ENCODE measurements around the gene IL1RL1.
"Not testable (repeated sequence)": the region's sequence is repeated elsewhere in the genome, so short reads cannot be mapped to it uniquely, and the experiment has no call there.

Gene IL1RL1

DNA sequence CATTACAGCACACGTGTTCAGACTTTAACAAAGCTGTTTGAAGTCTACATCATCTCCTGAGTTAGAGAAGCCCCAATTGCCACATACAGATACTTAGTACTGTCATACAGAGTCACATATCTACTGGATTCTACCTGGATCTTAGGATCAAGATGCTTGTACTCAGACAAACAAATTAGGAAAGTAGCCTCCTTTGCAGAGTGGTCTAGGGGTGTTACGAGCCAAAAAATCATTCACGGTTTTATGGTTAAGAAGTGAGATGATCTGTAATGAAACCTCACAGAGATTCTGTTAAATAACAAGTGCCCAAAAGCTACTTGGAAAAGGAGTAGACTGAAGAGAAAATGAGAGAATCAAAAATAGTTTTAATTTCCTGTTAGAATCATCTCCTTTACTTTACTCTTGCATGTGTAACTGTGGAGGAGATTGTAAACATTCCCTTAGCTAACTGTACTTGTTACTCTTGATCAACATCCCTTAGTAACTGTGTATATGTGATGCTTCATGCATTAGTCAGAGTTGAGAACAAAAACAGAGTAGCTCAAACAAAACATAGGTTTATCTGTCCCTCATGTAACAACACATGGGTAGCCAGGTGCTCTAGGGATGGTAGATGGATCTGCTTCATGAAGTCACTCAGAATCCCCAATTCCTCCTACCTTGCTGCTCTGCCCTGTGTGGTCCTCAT lies 16.4 kb upstream of the IL1RL1 start:
- DNase-seq, result no peak

DNA sequence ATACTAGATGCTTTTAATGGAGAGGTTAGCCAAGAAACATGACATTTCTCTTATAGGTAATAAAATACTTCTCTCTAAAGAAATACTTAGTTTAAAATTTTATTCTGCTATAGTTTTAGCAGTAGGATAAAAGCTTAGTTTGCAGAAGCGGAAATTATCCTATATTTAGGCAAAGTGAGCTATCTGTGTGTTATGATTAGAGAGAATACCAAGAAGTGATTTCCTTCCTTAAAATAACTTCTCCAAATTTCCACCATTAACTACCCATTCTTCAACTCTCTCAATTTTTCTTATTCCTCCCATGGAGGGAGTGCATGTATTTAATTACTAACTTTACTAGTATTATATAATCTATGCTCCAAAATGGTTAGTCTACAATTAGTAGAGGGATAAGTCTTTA lies 15.8 kb upstream of the IL1RL1 start:
- DNase-seq, result no peak

DNA sequence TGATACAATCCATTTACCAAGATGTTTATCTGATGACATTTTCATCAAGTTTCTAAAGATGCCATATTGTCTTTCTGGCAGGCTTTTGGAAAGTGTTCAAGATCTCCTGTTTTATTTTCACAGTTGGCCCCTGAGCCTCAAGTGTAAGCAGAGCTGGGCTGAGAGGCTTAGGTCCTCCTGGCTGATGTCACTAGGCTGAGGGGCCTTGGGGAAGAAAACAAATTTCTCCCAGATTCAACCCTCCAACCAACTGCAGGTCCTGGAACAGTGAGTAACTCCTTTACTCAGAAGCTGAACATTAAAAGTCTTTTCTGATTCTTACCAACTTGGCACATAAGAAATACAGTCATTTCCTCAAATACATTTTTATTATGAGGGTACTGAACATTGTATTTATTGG lies 14.9 kb upstream of the IL1RL1 start:
- DNase-seq, result no peak

DNA sequence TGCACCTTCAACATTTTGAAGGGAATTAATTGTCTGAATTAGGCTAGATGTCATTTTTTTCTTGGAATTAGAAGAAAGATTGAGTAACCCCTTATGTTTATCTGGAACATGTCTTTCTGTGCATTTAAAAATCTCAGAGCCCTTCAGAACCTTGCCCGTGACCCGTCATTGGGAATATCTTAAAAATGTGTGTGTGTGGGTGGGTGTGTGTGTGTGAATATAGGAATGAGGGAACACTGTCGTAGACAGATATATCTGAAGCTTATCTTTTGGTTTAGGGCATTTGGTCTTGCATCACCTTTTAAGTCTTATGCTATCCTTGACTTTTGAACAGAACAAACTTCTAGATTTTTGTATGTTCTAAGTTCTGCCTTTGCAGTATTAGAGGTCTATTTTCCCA lies 13.5 kb upstream of the IL1RL1 start:
- DNase-seq, result no peak

DNA sequence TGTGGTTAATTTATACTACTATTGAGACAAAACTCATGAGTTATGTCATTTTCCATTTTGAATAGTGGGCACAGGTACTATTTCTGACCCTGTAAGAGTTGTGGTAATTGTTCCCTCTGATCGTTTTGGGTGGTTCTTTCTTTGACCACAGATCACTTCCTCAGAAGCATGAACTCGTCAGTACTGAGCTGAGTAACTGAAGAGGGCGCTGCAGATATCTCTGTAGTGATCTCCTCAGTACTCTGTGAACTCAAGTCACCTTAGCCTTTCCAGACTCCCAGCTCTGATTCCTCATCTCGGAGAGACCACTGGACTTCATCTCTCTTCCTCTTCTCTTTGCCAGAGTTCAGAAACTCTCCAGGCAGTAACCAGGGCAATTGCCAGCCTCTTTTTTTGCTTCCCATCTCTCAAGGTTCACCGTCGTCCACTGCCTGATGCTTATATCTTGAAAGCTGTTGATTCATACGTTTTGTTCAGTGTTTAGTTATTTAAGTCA lies 9.4 kb upstream of the IL1RL1 start:
- DNase-seq, result no peak

DNA sequence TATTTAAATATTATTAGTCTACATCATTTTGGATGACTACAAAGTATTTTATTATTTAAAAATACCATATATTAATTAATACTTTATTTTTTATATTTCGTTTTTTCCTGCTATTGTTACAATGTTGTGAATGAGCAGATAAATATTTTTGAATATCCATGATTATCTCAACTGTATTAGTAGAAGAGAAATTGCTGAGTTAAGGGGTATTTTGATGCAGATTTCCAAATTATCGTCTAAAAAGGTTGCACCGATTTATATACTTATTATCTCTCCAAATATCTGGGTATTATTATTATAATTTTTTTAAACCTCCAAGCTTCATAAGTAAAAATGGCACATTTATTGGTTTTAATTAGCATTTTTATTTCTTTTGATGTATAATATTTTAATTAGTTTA lies 8.9 kb upstream of the IL1RL1 start:
- DNase-seq, result no peak

DNA sequence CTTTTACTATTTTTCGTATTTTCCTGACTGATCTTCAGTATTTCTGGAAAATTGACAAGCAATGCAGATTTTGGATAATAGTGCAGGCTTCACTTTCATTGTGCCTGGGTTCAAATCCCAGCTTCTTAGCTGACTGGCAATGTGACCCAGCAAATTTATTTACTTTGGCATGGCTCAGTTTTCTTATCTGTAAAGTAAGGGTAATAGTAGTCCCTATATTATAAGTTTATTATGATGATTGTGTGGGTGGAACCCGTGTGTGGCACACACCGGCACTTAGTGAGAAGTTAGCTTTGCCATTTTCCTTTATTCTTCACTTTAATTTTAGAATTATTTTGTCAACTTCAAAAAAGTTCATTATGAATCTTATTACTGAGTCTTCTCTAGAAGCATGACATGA lies 7.8 kb upstream of the IL1RL1 start:
- DNase-seq, result no peak

DNA sequence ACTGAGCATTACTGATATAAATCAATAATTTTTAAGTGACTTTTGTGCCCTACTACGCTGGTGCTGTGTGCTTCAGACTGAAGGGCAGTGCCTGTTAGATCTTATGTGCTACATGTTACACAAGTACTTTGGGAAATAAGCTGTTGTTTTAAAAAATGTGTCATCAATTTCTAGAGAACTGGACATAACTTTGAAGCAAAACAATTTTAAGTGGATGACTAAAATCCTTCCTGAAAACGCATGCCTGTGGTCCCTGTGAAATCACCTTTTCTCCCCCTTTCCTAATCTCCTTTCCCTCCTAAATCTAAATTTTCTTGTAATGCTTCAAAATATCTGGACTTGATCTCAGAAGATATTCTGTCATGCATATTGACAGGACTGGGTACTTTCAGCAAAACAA lies 7.1 kb upstream of the IL1RL1 start:
- DNase-seq, result no peak

DNA sequence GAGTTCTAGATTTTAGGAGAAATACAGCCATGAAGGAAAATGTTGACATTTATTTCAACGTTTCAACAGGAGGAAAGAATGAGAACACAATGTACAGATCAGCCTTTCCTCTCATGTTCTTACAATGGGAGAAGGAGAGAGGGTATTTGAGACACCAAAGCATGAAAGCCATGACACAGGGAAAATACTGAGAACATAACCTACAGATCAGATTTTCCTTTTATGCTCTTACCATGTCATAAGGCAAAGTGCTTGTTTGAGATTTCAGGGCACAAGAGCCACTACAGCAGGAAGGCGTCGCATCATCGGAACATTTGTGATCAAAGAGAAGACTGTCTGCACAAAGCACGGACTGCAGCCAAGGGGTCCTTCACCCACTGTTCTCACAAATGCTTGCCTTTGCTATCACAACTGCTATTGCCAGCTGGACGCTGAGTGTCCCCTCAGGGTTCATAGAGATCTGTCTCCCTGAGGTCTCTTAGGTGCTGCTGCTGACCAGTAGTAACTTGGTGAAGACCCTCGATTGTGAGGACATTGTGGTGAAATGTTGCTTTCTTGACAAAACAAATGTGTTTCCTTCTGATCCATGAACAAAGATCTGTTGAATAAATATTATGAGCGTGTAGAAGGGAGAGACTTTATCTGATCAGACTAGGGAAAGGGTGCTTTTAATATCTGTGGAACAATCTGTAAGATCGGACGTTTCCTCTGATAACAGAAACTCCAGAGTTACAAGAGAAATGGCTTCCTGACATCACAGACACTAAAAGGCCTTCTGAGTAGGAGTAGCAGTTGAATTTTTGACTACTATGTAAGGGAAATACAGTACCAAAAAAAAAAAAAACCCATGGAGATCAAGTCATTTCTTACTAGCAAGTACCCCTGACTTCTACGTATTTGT lies 6.4 kb upstream of the IL1RL1 start:
- no peak for DNase-seq

DNA sequence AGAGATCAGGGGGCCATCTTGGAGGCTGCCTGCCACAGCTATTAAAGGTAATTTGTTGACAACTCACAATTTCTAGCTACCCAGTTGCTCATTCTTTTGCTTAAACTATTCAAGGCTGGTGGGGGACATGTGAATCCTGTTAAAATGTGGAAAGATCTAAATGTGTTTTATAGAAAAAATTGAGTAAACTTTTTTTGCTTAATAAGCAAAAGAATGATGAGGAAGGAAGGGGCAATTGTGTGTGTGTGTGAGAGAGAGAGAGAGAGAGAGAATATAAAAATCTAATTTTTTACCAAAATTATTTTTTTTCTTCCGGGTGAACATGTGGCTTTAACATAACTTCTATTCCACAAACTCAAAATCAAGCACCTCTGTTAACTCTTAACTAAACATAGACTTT lies 5.2 kb upstream of the IL1RL1 start:
- no peak for DNase-seq

DNA sequence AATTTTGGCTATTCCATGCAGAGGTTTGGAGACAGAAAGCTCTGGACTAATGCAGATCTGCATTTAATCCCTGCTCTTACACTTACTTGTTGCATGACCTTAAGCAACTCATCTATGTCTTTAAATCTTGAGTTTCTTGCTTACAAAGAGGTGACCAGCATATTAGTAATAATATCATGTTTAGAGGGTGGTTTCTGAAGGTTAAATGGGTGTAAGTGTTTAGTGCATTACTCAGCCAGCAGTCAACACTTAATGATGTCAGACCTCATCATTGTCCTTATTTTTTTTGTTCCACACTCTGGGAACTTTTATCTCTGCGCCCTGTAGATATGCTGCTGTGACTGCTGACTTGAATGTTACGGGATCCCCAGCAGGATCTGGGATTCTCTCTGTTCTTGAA lies 1.7 kb downstream of the IL1RL1 start:
- DNase-seq, result no peak

DNA sequence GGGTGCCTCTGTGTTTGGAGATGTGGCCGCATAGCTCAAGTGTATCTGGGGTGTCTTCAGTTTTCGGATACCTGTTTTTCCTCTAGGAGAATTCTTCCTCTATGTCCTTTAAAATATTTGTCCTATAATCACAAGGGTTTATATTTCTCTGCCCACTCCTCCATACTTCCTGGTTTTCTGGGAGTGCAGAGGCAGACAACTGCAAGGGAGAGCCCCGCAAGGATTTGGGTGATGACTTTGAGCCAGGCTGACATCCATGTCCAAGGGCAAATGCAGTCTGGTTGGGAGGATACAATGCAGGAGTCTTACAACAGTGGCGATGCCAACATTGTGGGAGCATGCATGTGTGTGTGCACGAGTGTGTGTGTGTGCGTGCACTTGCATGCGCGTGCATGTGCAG lies 2.1 kb downstream of the IL1RL1 start:
- DNase-seq, result no peak

DNA sequence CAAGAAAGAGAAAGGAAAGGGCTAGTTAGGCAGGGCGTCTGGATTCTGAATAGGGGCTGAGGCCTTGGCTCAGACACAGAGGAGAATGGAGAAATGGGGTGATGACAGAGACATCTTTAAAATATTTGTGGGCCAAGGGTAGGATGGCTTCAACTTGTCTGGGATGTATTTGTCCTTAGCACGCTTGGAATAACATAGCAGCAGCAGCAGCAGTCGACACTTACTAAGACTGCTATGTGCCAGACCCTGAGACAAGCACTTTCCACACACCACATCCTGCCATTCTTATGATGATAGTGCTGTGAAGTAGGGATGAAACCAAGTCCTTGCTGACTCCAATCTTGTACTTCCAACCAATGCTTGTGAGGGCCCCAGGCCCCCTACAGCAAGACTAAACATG lies 2.6 kb downstream of the IL1RL1 start:
- DNase-seq, result no peak

DNA sequence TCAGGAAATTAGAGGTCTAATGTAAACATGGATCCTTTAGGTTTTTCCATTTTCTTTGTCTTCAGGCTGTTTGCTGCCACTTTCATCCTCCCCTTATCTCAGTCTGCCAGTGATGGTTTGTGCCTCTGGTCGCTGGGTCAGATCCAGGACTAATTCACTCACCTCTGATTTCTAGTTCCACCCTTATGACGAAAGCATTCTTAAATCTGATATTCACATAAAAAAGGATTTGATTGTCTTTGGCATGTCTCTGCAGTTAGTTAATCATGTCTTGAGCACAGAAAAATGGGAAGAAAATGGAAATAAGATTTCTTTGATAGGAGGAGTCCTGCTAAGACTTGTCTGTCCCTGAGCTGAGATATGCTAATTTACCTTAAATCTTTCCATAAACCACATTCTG lies 4.6 kb downstream of the IL1RL1 start:
- no peak for DNase-seq

DNA sequence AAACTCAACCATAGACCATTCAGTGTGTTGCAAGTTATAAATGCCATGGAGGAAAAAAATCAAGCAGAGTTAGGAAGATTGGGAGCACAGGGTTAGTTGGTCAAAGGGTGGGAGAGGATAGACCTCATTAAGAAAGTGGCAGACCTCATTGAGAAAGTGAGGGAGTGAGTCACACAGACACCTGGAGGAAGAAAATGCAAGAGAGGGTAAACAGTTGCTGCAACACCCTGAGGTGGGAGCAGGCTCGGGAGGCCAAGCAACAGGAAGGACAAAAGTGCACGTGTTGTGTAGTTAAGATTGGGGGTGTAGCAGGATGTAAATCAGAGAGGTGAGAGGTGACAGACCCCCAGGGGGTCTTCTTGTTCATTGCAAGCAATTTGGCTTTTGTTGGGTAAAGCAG lies 6.4 kb downstream of the IL1RL1 start:
- no peak for DNase-seq

DNA sequence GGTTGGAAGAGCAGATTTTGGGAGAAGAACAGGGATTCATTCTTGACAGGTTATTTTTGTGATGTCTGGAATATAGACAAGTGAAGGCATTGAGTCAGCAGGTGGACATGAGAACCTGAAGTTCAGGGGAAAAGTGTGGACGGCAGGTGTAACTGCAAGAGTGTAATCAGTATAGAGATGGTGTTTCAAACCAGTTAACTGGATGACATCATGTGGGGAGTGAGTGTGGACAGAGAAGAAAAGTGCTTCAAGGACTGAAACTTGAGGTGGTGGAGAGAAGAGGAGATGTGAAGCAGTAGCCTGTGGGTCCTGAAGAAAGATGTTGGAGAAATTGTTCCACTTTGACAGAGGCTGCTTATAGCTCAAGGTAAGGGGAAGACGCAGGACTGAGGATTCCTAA lies 7.1 kb downstream of the IL1RL1 start:
- no peak for DNase-seq

DNA sequence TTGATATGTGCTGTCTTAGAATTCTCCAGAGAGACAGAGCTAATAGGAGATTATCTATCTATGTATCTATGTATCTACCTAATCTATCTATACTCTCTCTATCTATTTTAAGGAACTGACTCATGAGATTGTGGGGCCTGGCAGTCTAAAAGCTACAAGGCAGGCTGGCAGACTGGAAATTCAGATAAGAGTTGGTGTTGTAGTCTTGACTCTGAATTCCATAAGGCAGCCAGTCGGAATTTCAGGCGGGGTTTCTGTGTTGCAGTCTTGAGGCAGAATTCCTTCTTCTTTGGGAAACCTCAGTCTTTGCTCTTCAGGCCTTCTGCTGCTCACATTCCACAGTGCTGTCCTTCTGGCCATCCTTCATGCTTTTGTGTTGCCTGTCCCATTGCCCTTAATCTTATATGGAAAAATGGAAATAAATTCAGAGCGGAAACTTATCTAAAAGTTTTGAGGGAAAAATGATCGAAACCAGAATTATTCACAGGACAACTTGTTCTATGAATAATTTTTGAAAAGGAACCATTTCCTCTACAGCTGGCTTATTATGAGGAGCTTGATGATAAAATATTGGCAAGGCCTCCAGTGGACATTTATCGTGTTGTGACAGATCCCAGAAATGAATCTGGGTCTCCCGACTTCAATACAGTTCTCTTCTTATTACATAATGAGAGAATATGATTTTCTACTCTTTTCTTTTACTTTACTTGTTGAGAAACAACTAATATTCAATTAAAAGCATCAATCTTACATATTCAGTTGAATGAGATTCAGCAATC lies 10.8 kb downstream of the IL1RL1 start:
- no peak for DNase-seq

DNA sequence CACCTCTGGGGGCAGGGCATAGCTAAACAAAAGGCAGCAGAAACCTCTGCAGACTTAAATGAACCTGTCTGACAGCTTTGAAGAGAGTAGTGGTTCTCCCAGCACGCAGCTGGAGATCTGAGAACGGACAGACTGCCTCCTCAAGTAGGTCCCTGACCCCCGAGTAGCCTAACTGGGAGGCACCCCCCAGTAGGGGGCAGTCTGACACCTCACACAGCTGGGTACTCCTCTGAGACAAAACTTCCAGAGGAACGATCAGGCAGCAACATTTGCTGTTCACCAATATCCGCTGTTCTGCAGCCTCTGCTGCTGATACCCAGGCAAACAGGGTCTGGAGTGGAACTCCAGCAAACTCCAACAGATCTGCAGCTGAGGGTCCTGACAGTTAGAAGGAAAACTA lies 13.6 kb downstream of the IL1RL1 start:
- DNase-seq, result not testable (repeated sequence)

DNA sequence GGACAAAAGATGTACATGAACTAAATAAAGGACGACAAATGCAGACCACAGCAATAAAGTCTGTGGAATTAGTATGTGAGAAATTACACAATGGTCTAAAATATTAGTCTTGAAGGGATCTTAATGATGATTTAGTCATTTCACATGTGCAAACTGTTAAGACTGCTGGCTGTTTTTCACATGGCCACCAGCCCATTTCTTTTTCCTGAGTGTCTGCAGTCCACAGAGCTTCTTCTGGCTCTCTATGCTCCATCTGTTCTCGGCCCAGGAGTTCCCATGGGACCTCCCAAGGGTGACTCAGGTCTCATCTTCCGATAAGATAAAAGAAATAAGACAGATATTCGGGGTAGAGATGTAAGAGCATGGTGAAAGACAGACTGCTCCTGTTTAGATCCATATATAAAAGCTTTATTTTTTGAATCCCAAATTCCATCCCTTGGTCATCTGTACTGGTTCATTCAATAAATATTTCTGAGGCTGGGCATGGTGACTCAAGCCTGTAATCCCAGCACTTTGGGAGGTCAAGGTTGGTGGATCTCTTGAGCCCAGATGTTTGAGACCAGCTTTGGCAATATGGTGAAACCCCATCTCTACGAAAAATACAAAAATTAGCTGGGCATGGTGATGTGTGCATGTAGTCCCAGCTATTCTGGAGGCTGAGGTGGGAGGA lies 20.1 kb downstream of the IL1RL1 start:
- DNase-seq, result no peak

DNA sequence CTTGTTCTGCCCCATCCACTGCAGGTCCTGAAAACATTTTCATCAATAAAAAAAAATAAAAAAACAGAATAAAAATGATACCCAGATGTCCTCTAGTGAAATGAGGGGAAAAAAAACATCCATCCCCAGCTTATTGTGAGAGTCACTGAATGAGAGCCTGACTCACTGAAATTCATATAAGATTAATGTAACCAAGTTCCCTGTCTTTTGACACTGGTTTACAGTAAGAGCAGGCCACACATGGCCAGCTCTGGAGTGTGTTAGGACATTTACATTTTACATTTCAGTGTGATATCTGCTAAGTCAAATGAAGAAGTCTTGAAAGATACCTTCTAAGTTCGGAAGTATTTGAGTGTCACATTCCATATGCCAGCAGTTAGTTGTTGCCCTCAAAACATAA lies 23.1 kb downstream of the IL1RL1 start:
- DNase-seq, result no peak

DNA sequence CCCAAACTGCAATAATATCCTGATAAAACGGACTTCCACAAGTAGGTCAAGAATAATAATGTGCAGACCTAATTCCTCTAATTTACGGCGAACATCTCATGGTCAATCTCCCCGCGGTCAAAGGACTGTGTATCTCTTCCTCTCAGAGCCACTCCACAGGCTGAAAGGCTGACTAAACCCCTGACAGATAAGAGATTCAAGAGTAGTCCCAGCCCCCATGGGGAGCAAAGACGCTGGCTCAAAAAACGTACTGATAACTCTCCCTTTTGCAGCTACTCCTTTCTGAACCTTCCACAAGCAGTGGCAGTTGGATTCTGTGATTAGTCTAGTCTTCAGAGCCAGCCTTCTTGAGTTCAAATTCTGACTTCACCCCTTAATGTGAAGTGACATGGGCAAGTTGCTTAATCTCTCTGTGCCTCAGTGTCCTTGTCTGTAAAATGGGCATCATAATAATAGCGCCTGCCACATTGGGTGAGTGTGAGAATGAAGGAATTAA lies 24.6 kb downstream of the IL1RL1 start:
- no peak for DNase-seq

DNA sequence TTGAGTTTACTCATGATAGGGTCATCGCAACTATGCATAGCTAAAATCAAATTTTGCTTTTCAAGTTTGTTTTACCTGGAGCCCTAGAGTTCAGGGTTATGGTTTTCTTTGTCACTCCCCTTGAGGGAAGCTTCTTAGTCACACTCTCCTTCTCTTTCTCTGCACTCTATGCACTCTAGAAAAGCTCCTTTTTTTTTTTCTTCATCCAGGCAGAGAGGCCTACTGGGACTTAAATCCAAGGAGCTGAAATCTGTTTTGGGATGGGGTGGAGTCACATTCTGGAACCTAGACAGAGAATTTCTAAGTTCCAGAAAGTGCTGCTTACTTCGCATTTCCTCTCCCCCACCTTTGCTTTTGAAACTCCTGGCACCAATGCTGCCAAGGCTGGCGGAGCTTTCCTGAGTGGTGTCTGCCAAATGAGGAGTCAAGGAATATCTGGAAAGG lies 25.2 kb downstream of the IL1RL1 start:
- DNase-seq, result no peak

DNA sequence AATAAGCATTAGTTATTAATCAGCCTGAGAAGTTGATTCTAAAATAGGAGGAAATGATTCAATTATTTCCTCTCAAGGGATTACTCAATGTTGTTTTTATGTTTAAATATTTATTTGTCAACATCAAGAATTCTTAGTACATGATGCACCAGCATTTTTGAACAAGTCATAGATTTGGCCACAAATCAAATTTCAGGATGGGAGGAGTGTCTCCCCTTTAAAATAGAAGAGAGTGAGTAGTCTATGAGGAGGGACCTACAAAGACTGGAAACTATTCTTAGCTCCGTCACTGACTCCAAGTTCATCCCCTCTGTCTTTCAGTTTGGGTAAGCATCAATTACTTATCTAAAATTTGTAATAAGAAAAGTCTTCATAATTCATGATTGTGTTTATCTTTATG lies 25.6 kb downstream of the IL1RL1 start:
- DNase-seq, result no peak
